ENCODE measurements around the gene RRM2.

Gene RRM2

DNA sequence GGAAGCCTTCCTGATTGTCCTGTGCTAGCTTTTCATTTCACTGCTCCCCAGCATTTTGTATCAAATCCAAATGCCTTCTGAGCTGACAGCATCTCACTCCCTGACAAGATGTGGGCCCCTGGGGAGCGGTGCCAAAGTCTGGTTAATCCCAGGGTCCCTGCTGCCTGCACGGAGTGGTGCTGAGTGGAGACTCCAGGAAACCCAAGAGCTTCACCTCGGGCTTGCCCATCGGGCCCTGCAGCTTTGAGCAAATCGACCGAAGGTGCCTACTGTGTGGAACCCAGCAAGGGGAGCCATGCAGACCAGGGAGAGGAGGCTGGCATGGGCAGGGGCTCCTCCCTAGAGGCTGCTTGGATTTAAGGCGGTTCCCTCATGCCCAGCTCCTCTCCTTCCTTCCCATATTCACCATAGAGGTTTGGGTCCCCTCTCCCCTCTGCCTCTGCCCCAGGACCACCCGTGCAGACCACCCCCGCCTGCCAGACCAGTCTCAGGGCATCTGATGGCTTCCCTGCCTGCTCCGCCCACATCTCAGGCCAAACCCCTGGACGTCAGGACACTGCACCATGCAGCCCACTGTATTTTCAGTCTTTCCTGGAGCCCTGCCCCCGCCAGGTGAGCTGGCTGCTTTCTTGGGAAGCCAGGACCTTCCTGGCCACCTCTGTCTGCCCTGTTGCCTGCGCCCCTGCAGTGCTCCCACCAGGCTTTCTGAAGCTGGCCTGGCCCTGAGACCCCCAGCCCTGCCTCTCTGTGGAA, 37.8 kb downstream of the RRM2 start:
- no peak for FAIRE-seq

DNA sequence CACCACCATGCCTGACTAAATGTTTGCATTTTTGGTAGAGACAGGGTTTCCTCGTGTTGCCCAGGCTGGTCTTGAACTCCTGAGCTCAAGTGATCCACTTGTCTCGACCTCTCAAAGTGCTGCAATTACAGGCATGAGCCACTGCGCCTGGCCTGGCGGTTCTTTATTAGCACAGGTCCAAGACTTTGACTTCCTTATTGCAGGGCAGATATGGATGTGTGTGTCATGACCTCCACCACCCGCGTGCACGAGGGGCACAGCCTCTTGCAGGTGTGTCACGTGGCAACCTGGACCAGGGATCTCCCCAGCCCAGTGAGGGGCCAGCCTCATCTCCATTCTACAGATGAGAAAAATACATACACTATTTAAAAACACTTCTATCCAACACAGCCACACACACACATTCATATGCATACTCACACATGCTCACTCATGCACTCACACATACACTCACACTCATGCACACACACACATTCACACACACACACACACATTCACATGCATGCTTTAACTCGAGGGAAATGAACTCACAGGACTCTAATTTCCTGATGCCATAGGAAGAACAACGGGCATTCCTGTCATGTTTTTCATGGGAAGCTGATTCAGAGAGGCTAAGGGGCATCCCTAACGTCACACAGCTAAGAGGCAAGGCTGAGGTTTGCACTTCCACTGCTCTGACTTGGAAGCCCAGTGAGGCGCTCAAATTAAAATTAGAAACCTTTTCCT, 38.8 kb downstream of the RRM2 start:
- no peak for FAIRE-seq

DNA sequence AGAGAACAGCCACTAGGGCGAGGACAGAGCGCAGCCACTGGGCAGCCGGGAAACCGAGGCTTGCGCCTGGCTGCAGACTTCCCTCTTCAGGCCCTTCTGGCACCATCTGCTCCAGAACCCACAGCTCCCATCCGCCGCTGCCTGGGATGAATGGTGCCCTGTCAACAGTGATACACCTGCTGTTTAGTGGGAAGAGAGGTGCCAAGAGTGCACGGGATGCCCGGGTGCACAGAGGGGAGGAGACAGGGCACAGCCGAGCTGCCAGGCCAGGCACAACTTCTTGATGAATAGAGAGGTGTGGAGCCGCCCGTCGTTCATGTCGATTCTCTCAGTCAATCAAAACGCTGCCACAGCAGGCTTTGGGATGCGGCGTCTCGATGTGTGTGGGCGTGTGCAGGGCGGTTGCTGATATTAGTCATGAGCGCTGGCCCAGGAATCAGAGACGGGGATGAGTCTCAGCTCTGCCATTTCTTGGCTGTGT, 39.5 kb downstream of the RRM2 start:
- FAIRE-seq: no peak

DNA sequence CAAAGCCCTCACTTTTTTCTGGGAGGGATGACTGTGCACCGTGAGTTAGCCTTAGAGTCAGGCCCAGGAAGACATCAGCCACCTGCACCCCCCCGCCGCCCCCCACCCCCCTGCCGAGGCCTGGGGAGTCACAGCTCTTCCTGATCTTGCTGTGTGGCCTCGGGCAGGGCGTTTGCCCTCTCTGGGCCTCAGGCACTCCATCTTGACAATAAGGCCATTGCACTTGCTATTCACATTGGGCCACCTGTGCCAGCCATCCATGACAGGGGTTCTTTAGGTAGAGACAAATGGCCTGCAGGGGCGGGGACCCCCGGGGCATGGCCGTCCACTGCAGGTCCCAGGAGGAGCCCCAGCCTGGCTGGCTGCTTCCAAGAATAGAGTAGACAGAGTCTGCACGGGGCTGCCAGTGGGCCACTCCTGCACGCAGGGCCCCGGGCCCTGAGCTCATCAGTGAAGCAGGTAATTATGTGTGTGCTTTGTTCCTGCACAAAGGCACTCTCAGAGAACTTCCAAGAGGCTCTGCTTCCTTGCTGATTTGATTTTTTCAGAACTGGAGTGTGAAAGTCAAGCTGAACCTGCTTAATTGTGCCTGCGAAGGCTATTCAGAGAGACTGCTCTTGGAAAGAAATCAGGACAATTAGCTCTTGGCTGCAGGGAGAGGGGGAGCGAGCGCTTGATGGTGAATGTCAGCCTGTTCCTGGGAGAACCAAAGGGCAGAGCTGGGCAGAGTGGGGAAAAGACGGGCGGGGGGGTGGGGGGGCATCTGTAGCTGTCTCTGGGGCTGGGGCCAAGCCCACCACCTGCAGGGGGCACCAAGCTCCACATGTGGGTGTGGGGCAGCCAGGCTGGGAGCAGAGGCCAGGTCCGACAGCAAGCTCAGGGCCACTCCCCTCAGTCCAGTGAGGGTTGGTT, 40.3 kb downstream of the RRM2 start:
- FAIRE-seq: no peak

DNA sequence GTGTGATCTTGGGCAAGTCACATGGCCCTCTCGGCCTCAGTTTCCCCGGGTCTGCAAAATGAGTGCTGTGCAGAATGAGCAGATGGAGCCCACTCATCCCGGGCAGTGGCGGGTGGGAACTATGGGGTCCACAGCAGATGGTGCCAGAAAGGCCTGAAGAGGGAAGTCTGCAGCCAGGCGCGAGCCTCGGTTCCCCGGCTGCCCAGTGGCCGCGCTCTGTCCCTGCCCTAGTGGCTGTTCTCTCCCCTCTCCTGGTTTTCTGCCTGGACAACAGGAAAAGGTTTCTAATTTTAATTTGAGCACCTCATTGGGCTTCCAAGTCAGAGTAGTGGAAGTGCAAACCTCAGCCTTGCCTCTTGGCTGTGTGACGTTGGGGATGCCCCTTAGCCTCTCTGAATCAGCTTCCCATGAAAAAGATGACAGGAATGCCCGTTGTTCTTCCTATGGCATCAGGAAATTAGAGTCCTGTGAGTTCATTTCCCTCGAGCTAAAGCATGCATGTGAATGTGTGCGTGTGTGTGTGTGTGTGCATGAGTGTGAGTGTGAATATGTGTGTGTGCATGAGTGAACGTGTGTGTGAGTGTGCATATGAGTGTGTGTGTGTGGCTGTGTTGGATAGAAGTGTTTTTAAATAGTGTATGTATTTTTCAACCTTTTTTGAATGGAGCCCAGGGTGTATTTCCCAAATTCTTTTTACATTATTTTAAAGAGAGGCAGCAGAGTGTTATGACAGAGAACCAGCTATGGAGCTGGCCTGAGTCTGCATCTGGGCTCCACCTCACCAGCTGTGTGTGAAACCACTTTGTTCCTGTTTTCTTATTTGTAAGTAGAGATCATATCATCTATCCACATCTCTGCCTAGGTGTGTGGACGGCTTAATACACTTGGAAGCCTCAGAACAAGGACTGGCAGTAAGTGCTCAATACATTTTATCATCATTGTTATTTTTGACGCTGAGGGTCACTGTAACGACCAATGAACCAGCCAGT, 41.3 kb downstream of the RRM2 start:
- FAIRE-seq: no peak

DNA sequence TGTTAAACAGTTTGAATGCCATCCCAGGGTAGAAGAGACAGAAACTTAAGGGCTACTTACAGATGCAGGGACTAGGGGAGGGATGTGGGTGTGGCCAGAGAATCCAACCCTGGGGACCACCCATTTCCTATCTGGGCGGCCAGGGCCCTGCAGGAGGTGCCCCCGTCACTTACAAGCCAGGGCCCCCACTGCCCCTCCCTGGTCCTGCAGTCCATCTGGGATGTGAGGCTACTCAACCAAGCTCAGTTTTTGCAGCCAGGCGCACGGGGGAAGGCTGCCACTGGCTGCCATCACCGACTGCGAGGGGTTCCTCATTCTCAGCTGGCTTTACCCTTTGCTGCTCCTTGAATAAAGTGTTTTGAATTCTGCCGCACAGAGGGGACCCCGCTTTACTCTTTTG, 42.1 kb downstream of the RRM2 start:
- FAIRE-seq: no peak

DNA sequence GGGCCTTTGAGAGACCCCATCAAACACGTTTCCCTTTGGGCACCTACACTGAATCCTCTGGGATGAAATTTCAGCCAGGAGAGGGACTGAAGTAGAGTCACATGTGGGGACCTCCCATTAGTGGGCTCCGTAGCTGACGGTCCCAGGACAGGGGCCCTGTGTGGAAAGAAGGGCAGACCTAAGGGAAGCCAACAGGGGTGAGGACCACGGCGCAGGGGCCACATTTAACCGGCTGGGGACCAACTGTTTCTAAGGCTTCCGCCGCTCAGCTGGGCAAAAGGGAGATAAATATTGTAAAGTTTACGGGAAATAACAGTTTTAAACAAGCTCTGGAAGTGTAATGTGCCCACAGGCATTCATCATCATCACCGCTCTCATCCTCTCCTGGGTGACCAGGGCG, 42.7 kb downstream of the RRM2 start:
- no peak for FAIRE-seq

DNA sequence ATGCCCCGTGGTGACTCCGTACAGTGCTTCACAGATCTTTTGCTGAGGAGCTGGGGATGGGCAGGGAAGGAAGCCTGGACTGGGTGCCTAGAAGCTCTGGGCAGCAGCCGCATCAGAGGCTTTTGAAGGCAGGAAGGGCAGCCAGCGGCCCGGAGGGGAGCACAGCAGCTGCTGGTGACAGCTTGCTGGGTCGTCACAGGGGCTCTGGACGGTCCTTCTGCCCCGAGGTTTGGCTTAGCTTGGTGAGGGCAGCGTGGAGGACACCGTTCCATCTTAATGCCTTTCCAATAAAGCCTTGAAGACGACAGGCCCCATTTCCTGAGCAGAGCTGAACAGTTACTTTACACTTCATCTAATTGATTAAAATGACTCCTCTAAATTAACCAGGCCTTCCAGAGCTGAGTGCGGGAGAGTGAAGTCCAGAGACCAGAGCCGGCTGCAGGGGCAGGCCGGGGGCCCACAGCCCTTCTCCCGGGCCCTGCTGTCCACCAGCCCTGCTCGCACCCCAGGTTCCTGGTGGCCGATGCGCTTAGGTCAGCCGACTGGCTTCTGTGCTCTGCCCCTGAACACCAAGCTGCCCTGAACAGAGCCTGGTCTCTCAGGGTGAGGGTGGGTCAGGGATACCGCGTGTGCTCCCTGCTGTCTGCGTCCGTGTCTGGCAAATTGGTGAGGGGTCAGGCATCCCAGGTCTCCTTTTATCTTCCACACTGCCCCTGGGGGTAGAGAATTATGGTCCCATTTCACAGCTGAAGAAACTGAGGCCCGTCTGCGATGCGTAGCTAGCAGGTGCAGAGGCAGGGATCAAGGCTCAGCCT, 43.5 kb downstream of the RRM2 start:
- no peak for FAIRE-seq

DNA sequence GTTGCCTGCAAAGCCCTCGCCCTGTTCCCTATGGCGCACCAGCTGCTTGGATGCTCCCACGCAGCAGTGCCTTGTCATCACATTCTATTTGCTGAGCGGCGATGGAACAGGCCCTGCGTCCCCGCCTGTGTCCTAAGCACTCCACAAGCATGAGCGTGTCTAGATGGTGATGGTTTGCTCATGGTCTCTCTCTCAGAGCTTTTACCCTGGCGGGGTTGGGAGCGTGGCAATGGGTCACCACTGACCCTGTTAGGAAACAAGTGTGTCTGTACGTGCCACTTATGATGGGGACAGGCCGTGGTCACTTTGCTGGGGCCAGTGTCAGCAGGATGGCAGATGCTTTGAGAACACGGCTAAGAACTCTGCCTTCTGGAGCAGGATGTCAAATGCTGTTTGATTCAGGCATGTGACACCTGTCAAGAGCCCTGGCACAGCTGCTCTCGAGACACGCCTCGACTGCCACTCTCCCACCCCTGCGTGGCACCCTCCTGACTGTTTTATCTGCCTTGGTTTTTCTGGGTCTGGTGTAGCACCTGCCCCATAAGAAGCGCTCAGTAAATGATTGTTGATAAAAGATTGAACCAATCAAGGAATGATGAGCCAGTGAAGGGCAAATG, 44.2 kb downstream of the RRM2 start:
- FAIRE-seq: no peak

DNA sequence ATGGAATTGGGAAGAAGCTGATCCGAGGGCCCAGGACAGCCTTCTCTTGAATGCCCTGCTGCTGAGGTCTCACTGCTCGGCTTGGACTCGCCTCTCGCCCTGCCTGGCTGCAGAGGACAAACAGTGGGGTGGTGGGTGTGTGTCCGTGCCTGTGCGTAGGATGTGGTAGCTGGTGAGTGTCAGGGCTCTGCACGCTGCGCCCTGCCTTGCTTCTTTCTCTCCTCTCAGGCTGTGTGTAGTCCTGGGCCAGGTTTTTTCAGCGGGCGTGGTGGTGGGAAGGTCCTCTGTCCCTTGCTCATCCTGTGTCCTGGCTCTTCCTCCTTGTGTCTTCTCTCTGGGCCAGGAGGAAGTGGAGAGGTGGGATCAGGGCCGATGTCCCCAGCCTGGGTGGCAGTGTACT, 44.8 kb downstream of the RRM2 start:
- FAIRE-seq: no peak

DNA sequence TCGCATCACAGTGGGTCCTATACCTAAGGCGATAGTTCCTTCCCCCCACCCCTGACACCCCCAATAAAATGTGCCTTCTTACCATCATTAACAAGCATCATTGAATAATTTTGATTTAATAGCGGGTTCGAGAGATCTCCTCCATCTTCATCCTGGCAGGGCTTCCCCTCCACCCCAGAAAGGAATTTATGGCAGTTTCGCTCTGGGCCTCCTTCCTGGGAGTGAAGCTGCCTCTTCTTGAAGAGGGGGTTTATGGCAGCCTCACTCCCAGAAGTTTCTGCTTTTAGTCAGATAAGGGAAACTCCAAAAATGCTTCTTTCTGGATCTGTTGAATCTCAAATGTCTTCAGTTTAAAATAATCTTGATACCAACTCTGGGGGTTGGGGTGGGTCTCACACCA, 45.7 kb downstream of the RRM2 start:
- no peak for FAIRE-seq

DNA sequence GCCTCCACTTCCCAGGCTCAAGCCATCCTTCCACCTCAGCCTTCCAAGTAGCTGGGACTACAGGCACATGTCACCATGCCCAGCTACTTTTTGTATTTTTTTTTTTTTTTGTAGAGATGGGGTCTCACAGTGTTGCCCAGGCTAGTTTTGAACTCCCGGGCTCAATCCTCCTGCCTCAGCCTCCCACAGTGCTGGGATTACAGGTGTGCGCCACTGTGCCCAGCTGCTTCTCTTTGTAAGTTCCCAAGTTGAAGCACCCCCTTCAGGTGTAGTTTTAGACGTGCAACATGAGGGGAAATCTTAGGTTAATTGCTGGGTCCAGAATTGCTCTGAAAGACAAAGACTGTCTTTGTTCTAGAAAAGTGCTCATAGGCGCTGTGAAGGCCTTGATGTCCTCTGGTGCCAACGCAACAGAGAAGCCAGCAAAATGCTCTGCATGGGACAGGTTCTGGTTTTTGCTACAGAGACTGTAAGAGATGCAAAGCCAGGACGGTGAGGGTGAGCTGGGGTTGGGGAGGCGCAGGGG, 46.6 kb downstream of the RRM2 start:
- FAIRE-seq: no peak

DNA sequence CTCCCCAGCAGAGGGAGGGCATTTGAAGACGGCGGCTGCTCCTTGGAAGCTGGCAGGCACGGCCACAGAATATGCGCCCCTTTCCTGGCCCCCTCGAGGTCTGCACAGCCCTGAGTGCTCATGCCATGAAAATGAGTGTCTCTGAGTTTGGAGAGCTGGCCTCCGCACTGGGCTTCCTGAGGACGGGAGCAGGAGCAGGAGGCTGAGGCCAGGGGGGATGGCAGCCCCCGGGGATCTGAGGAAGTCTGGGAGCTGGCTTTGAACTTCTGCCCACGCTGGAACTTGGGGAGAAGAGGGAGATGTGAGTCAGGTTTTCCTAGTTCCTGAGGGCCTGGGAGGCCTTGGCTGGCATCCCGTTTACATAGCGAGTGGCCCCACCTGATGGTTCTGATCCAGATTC, 47.0 kb downstream of the RRM2 start:
- no peak for FAIRE-seq

DNA sequence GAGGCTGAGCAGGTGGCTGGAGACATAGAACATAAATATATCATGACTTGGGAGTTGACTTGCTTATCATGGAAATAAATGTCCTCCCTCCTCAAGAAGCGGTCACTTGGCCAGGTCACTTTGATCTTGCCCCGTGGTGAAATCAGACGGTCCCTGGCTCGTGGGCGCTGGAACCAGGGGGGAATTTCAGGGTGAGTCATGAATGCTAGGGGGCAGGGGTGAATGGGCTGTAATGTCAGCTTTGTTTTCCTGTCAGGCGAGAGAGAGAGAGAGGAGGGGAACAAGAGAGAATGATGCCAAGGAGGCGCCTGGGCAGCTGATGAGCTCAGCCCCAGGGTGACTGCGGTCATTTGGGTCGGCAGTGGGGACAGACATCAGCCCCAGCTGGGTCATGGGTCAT, 47.7 kb downstream of the RRM2 start:
- FAIRE-seq: no peak

DNA sequence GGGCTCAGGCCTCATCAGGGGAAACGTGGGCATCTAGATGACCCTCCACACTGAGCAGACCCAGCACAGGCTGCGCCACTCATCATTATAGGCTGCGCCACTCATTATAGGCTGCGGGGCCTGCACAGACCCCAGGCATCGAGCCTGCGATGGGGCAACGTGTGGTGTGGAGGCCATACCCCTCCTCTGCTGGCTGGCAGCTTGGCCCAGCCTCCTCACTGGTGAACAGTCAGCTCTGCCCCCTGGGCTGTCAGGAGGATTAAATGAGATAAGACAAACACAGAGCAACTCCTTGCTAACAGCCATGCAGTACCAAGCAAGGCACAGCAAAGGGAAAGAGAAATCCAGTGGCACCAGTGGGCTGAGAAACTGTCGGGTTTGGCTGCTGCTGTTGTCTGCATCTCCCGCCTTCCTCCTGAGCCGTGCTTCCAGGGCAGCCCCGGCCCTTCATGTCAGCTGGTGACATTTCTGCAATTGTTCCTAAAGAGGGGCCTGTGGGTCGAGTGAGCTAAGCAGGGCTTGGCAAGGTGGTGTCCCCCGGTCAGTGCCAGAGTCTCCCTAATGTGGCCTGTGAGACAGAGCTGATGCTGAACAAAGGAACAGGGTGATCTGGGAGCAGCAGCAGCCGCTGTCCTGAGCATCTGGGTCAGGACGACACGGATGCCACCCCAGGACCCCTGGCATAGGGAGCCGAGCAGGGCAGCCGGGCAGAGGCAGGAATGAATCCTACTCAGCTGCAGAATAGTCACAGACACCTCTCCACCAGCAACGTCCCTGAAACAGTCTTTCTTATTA, 48.7 kb downstream of the RRM2 start:
- FAIRE-seq: no peak

DNA sequence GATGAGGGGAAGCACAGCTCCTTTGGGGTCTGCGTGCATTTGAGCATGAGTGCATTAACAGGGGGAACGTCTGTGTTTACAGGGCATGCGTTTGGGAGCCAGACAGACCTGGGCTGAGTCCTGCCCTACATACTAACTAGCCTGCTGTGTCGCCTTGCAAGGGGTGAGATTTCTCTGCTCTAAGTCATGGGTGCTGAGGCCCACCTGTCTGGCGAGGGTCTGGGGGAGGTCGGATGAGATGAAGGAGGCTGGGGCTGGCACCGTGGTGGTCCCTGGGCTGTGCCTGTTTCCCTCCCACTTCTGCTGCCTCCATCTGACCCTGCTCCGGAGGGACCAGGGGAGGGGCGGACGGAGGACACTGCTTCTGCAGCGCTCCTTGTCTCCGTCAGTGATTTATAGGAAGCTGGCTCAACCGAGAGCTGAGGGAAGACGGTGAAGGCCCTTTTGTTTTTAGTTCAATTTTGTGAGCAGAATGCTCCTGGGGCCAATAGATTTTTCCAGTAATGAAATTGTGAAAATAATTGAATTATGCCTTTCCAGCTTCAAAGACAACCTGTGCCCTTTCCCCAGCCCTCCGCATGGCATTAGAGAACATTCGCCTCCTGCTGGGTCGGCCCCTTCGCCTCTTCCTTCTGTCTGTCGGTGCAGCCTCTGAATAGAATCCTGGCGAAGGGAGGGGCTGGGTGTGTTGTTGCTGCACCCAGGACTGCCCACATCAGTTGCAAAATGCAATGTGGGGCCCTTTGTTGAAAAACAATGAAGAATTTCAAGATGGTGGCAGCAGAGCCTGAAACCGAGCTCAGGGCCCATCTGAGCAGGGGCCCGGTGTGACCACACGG, 49.7 kb downstream of the RRM2 start:
- FAIRE-seq: no peak

DNA sequence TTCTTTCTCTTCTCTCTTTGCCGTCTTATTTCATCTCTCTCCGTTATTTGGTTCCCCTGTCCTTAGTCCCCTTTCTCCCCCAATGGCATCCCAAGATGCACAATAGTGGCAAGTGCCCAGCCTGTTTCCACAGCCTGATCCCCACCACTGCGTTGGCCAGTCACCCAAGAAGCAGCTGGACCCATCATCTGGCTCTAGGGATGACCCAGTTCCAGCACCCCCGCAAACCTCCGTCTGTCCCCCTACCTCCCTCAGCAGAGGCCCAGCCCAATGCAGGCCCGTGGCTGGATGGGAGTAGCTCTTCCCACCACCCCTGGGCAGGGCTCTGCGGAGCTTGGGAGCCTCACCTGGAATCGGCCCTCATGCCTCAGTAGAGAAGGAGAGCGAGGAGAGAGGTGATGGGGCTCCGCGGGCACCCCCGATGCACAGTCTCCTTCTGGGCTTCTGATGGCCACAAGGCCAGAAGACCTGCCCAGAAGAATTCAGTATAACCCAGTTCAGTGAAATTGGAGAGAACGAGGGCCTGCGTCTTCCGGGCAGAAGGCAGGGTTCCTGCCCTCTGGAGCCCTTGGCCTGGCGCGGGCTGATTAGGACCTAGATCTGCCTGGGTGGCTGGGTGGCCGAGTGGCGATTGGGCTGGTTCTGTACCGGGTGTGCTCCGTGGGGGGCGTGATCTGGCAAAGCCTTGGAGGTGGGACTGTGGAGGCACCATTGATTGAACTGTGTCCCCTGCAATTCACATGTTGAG, 50.9 kb downstream of the RRM2 start:
- FAIRE-seq: no peak

DNA sequence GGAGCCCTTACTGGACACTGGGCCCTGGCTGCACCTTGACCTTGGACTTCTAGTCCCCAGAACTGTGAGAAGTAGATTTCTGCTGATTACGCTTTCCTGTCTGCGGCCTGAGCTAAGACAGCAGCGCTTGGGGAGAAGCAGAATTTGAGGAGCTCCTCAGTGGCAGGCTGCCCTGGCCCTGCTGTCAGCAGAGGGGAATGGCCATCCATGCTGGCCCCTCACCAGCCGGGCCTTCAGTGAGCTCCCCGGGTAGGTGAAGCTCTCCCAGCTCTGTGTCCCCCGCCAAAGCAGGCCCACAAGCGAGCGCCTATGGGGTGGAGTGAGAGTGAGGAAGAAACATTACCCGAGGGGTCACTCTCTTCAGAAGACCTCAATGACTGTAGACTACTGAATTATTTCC, 51.6 kb downstream of the RRM2 start:
- FAIRE-seq: no peak
